Type B pancreatic cell (in vitro differentiated cells): Measurements from ENCODE around the gene TENM4. TPM values are rescaled to one million over a fixed set of nuclear protein-coding genes. Genes with fewer than 3 reads are reported as not detected.
A peak's percentile ranks its signal among the peaks of the same experiment; 100 is the strongest.

Experiments
- DNase-seq: peaks from one replicate; pipeline ENCODE4 v3.0.0; 2021; ENCODE audit warnings: mixed read lengths; ENCODE audit not compliant: unreplicated experiment; ENCODE audit errors: extremely low spot score
- H3K27ac Mint-ChIP-seq: 2 replicates; pipeline ENCODE4 v1.8.0; 2021; ENCODE audit warnings: mild to moderate bottlenecking, mixed read lengths
- H3K27me3 Mint-ChIP-seq: 2 replicates; pipeline ENCODE4 v1.8.0; 2021; ENCODE audit warnings: mixed read lengths
- H3K36me3 Mint-ChIP-seq: 2 replicates; pipeline ENCODE4 v1.8.0; 2021; ENCODE audit warnings: mixed read lengths
- H3K4me1 Mint-ChIP-seq: one replicate; pipeline ENCODE4 v1.8.0; 2021; ENCODE audit warnings: mixed read lengths; ENCODE audit not compliant: unreplicated experiment
- H3K4me3 Mint-ChIP-seq: 2 replicates; pipeline ENCODE4 v1.8.0; 2021; ENCODE audit warnings: mild to moderate bottlenecking, mixed read lengths
- H3K9me3 Mint-ChIP-seq: 2 replicates; pipeline ENCODE4 v1.8.0; 2021; ENCODE audit warnings: mixed read lengths
- total RNA-seq: library from RNA; stranded (reverse); gene quantifications from 2 replicates; pipeline ENCODE4 v1.2.1, GENCODE V29; 2021; ENCODE audit warnings: low replicate concordance
- TF ChIP-seq, protein P1 (sequence below): fragments of 200-600 bp; sonication (generic); conservative IDR thresholded peaks from 2 replicates; pipeline ENCODE4 v1.5.0; 2021; ENCODE audit warnings: antibody characterized with exemption, mild to moderate bottlenecking

Gene TENM4
- total RNA-seq, 1 donor from 2014 or later = 156 TPM

DNA sequence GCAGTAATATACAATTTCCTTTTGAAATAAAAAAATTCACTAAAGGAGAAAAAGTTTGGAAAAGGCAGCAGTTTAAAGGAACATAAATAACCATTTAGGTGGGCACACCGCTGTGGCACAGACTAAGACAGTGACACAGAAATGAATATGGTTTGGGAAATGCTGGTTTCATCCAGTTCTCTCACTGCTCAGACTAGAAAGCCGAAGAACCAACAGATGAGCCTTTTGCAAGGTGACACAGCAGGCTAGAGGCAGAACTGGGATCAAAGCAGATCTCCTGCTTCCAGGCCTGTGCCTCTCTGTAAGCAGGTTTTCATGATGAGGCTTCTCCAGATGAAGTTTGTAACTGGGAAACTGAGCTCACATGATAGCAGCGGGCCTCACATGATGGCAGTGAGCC, 486.1 kb downstream of the TENM4 start:
- peaks cover 81% of the 10 kb centered on the region for H3K4me1 Mint-ChIP-seq
- H3K9me3 Mint-ChIP-seq = no peaks in the 10 kb centered on the region
- no peak for DNase-seq
- no peak overlapping the region for H3K27ac Mint-ChIP-seq
- H3K4me3 Mint-ChIP-seq = no peak overlapping the region
- TF ChIP-seq, protein P1, sequence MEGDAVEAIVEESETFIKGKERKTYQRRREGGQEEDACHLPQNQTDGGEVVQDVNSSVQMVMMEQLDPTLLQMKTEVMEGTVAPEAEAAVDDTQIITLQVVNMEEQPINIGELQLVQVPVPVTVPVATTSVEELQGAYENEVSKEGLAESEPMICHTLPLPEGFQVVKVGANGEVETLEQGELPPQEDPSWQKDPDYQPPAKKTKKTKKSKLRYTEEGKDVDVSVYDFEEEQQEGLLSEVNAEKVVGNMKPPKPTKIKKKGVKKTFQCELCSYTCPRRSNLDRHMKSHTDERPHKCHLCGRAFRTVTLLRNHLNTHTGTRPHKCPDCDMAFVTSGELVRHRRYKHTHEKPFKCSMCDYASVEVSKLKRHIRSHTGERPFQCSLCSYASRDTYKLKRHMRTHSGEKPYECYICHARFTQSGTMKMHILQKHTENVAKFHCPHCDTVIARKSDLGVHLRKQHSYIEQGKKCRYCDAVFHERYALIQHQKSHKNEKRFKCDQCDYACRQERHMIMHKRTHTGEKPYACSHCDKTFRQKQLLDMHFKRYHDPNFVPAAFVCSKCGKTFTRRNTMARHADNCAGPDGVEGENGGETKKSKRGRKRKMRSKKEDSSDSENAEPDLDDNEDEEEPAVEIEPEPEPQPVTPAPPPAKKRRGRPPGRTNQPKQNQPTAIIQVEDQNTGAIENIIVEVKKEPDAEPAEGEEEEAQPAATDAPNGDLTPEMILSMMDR = no peak
- no peaks in the 10 kb centered on the region for H3K27me3 Mint-ChIP-seq
- H3K36me3 Mint-ChIP-seq = no peaks in the 10 kb centered on the region

DNA sequence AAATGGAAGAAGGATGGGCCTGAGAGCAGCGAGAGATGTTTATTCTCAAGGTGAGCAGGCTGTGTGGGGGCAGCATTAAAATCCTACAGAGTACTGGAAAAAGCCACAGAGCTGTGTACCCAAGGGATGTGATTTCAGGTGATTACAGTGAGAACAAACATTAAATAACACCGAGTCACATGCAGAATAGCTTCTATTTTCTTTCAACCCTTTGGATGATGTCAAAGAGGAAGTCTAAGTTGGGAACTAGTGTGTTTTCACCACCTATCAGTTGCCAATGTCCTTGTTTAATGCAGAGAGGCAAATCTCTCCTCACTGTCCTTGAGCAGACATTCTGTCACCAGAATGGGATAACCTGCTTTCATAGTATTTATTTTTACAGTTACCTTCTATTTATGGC, 486.6 kb downstream of the TENM4 start:
- H3K27ac Mint-ChIP-seq = no peak overlapping the region
- no peaks in the 10 kb centered on the region for H3K36me3 Mint-ChIP-seq
- no peaks in the 10 kb centered on the region for H3K9me3 Mint-ChIP-seq
- H3K4me1 Mint-ChIP-seq = peaks cover 81% of the 10 kb centered on the region
- H3K4me3 Mint-ChIP-seq = no peak overlapping the region
- no peaks in the 10 kb centered on the region for H3K27me3 Mint-ChIP-seq
- DNase-seq = no peak
- TF ChIP-seq, protein P1 = no peak

DNA sequence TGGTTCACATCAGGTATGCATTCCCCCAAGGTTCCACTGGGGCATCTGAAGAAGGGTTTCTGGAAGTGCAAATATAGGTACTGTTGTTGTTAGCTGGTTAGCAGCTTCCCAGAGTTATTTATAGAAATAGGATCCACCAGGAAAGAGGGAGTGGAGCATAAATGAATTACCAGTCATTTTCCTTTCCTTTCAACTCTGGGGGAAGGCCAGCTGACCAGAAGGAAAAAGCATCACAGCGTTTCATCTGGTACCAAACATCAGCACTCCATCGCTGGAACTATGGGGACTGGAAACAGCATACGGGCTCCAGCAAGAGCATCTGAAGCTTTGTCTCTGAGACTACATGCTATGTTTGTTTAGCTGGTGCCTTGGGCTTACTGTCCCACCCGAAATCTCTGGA, 487.9 kb downstream of the TENM4 start:
- Mint-ChIP-seq H3K27ac (no peak overlapping the region), H3K27me3 (no peaks in the 10 kb centered on the region), H3K4me1 (peaks cover 81% of the 10 kb centered on the region), H3K36me3 (no peaks in the 10 kb centered on the region), H3K4me3 (no peak overlapping the region), H3K9me3 (no peaks in the 10 kb centered on the region)
- TF ChIP-seq, protein P1 = no peak
- DNase-seq = no peak

DNA sequence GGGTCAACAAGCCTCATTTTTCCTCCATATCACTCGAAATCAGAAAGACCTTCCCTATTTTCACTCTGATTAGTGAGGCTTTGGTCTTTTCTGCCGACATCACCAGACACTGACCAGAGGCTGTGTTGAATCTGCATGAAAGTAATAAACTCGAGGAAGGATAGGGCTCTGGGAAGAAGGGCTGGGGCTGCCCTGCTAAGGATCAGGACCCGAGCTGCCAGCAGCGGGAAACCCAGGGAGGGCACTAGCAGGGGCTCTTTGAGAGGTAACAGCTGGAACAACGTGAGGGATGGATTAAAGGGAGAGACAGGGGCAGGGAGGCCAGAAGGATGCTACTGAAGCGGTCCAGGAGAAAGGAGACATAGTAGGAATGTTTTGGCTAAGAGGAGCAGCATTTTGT, 488.7 kb downstream of the TENM4 start:
- H3K27me3 Mint-ChIP-seq = no peaks in the 10 kb centered on the region

DNA sequence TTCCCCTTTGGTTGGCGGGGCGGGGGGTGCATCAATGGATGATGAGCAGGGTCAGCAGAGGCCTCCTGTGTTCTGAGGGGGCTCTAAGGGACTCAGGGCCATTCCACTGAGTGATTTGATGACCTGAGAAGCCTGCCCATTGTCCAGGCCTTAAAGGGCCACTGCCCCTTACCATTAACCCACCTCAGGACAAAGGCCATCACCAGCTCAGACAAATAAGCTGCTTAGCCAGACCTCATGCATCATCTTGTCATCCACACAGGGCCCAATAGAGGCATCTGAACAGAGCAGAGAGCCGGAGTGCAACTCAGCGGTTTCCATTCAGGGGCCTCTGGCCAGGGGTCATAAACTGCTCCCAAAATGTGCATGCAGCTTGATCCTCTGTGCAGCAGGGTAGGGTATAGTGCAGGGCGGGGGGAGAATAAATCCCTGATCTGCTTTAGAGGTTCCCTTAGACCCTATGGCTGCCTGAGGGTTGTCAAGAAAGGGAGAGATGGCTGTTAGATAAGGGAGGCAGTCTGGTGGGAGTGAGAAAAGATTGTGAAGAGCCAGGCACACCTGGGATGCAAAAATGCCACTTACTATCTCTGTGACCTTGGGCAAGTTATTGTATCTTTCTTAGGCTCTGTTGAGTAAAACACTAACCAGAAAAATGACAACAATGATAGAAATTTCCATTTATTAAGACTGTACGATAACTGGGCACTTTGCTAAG, 490.7 kb downstream of the TENM4 start:
- peaks cover 76% of the 10 kb centered on the region for H3K4me1 Mint-ChIP-seq
- peaks cover 8% of the 10 kb centered on the region for H3K9me3 Mint-ChIP-seq
- H3K27me3 Mint-ChIP-seq = no peaks in the 10 kb centered on the region
- TF ChIP-seq, protein P1 = no peak
- peaks cover 13% of the 10 kb centered on the region for H3K36me3 Mint-ChIP-seq
- no peak for DNase-seq
- peak overlapping the region; percentile 45 for H3K4me3 Mint-ChIP-seq
- no peak overlapping the region for H3K27ac Mint-ChIP-seq

More for the DNA sequence above, 488.7 kb downstream of the TENM4 start:
- Mint-ChIP-seq H3K9me3 (no peaks in the 10 kb centered on the region), H3K4me3 (no peak overlapping the region), H3K36me3 (no peaks in the 10 kb centered on the region), H3K4me1 (peaks cover 81% of the 10 kb centered on the region), H3K27ac (no peak overlapping the region)
- TF ChIP-seq, protein P1 = no peak
- no peak for DNase-seq
